ENCODE results near the gene FGF6. TPM values are rescaled to one million over a fixed set of nuclear protein-coding genes. Genes with fewer than 3 reads are reported as not detected.

FGF6 gene
- total and polyA plus RNA-seq, 10 donors: not detected

GRCh38 chr12:4387607-4388006, 58.0 kb downstream of the FGF6 start:
- Histone ChIP-seq H3K36me3 (no peaks in the 10 kb centered on the region), H3K4me3 (no peak overlapping the region), H3K4me1 (peaks cover 0 to 6% (median 2%) of the 10 kb centered on the region in 6 donors), H3K9me3 (no peaks in the 10 kb centered on the region), H3K27me3 (replicated peaks in 1 of 7) (peaks cover 0 to 13% (median 4%) of the 10 kb centered on the region in 7 donors), H3K27ac (no peak overlapping the region)
- WGBS, 5 donors: 86 to 93% (median 88%) methylated on average over 5 of the region's 5 CpGs
- intact Hi-C loops (cut with DNase I; ENCODE audit: low total_unique reads): no loop called here
- DNase-seq: no peak
- TF ChIP-seq POLR2AphosphoS5 (IDR thresholded peaks at IDR 0.05): no peak
- TF ChIP-seq CTCF (IDR thresholded peaks at IDR 0.05 in 8 of 11, conservative IDR thresholded peaks at IDR 0.05 in 3 of 11): no peak
- TF ChIP-seq POLR2A (IDR thresholded peaks at IDR 0.05): no peak

GRCh38 chr12:4386801-4387200, 58.8 kb downstream of the FGF6 start:
- 77 to 90% (median 82%) methylated on average over 4 of the region's 4 CpGs for WGBS, 5 donors
- Histone ChIP-seq H3K4me3 (no peak overlapping the region), H3K27me3 (replicated peaks in 1 of 7) (peaks cover 0 to 13% (median 0%) of the 10 kb centered on the region in 7 donors), H3K9me3 (no peaks in the 10 kb centered on the region), H3K4me1 (no peaks in the 10 kb centered on the region), H3K27ac (no peak overlapping the region), H3K36me3 (no peaks in the 10 kb centered on the region)
- TF ChIP-seq POLR2AphosphoS5 (IDR thresholded peaks at IDR 0.05): no peak
- no peak for TF ChIP-seq POLR2A (IDR thresholded peaks at IDR 0.05)
- TF ChIP-seq CTCF (IDR thresholded peaks at IDR 0.05 in 8 of 11, conservative IDR thresholded peaks at IDR 0.05 in 3 of 11): no peak
- no peak for DNase-seq
- intact Hi-C loops (cut with DNase I; ENCODE audit: low total_unique reads): no loop called here

Other genes starting within 250 kb of the FGF6 start
- gene CCND2, start 172.1 kb downstream of the FGF6 start, total RNA-seq: 100 to 1,000 TPM in 3 of 7 donors, 10 to 100 TPM in 4; 56.1 to 110 (median 65.1) TPM
- gene CCND2, start 172.1 kb downstream of the FGF6 start, polyA plus RNA-seq: 10 to 100 TPM in 2 of 3 donors, 1 to 10 TPM in 1; 9.4 to 15.2 (median 13.8) TPM
- 10 to 100 TPM in 6 of 7 donors, 1 to 10 TPM in 1; 7.1 to 16.7 (median 12.6) TPM for gene TIGAR, start 124.6 kb downstream of the FGF6 start, total RNA-seq
- 1 to 10 TPM; 4.5 to 9.0 (median 5.1) TPM for gene TIGAR, start 124.6 kb downstream of the FGF6 start, polyA plus RNA-seq
- gene FGF23, start 66.1 kb downstream of the FGF6 start, total RNA-seq: not detected
- under 1 TPM in 1 of 3 donors, not detected in 2; 0.03 TPM for gene FGF23, start 66.1 kb downstream of the FGF6 start, polyA plus RNA-seq
- 10 to 100 TPM in 1 of 7 donors, 1 to 10 TPM in 6; 3.7 to 10.9 (median 5.3) TPM for gene RAD51AP1, start 93.1 kb upstream of the FGF6 start, total RNA-seq
- gene RAD51AP1, start 93.1 kb upstream of the FGF6 start, polyA plus RNA-seq: 1 to 10 TPM; 3.6 to 6.7 (median 4.8) TPM
- 10 to 100 TPM; 32.4 to 46.1 (median 42.0) TPM for gene DYRK4, start 116.4 kb upstream of the FGF6 start, total RNA-seq
- gene DYRK4, start 116.4 kb upstream of the FGF6 start, polyA plus RNA-seq: 10 to 100 TPM; 54.7 to 69.6 (median 55.6) TPM
- gene AKAP3, start 203.2 kb upstream of the FGF6 start, total RNA-seq: 1 to 10 TPM in 5 of 7 donors, under 1 TPM in 2; 0.39 to 2.4 (median 1.6) TPM
- 1 to 10 TPM in 1 of 3 donors, under 1 TPM in 2; 0.59 to 1.6 (median 0.76) TPM for gene AKAP3, start 203.2 kb upstream of the FGF6 start, polyA plus RNA-seq
- 10 to 100 TPM; 34.8 to 91.0 (median 74.8) TPM for gene NDUFA9, start 203.3 kb upstream of the FGF6 start, total RNA-seq
- 10 to 100 TPM; 38.8 to 54.0 (median 50.3) TPM for gene NDUFA9, start 203.3 kb upstream of the FGF6 start, polyA plus RNA-seq

Measured in spleen (tissue), 11 donors.